ENCODE data around the gene SELENON.

DNA sequence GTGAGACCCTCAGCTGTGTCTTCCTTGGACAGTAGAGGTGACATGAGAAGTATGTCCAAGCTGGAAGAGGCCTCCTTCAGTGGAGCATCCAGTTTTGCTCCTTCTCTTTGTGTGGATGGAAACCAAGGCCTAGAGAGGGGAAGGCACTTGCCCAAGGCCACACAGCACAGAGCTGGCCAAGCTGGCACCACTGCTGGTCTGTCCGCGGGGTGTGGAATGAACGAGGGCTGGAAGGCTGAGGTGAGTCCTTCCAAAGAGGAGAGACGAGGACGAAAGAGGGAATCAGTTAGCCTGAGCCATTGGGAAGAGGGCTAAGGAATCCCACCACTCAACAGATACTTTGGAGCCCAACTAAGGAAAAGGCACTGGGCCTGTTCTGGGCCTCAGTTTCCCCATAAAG, 27.8 kb upstream of the SELENON start:
- TF ChIP-seq CTCF (conservative IDR thresholded peaks at IDR 0.05; ENCODE audit: low read depth, low read length) (no peak), POLR2A (IDR thresholded peaks at IDR 0.05; ENCODE audit: low read depth, low read length) (no peak), MAFK (IDR thresholded peaks at IDR 0.05; ENCODE audit: low read depth, low read length) (no peak), BHLHE40 (IDR thresholded peaks at IDR 0.05; ENCODE audit: low read depth, low read length) (no peak)
- TF ChIP-seq, protein P1, sequence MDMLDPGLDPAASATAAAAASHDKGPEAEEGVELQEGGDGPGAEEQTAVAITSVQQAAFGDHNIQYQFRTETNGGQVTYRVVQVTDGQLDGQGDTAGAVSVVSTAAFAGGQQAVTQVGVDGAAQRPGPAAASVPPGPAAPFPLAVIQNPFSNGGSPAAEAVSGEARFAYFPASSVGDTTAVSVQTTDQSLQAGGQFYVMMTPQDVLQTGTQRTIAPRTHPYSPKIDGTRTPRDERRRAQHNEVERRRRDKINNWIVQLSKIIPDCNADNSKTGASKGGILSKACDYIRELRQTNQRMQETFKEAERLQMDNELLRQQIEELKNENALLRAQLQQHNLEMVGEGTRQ (IDR thresholded peaks at IDR 0.05; ENCODE audit: low read depth, low read length) = no peak
